Amniotic stem cell (primary cell): Measurements from ENCODE around the gene STPG2.

Experiments
- DNase-seq: peaks from one replicate; lab custom pipeline; 2025; lab: John Stamatoyannopoulos, UW

The STPG2 gene

GRCh38 chr4:98143001-98143899 is at the start of gene STPG2:
Gene STPG2 (minus strand): TSS chr4:98143476.
- DNase-seq, result peak; percentile 74

GRCh38 chr4:98185279-98185678 is 42.0 kb upstream of the STPG2 start:
- DNase-seq, result no peak

GRCh38 chr4:98181809-98182208 is 38.5 kb upstream of the STPG2 start:
- DNase-seq, result no peak

- no peak for DNase-seq
Measured at GRCh38 chr4:98179951-98180350, 36.7 kb upstream of the STPG2 start.

- DNase-seq, result no peak
Measured at GRCh38 chr4:98176531-98176930, 33.3 kb upstream of the STPG2 start.

- no peak for DNase-seq
Measured at GRCh38 chr4:98170035-98170434, 26.8 kb upstream of the STPG2 start.

- DNase-seq, result no peak
Measured at GRCh38 chr4:98166731-98167041, 23.4 kb upstream of the STPG2 start.

- no peak for DNase-seq
Measured at GRCh38 chr4:98166025-98166730, 22.9 kb upstream of the STPG2 start.

- no peak for DNase-seq
Measured at GRCh38 chr4:98162696-98163095, 19.4 kb upstream of the STPG2 start.

GRCh38 chr4:98151145-98151924 is 8.1 kb upstream of the STPG2 start:
- DNase-seq, result no peak

GRCh38 chr4:98150092-98150761 is 7.0 kb upstream of the STPG2 start:
- DNase-seq, result peak; percentile 32

GRCh38 chr4:98148856-98149255 is 5.6 kb upstream of the STPG2 start:
- no peak for DNase-seq

- DNase-seq, result no peak
Measured at GRCh38 chr4:98126141-98126540, 17.1 kb downstream of the STPG2 start.

- DNase-seq, result no peak
Measured at GRCh38 chr4:98125585-98125984, 17.7 kb downstream of the STPG2 start.

- DNase-seq, result no peak
Measured at GRCh38 chr4:98117363-98117762, 25.9 kb downstream of the STPG2 start.

GRCh38 chr4:98113012-98113411 is 30.3 kb downstream of the STPG2 start:
- DNase-seq, result no peak

GRCh38 chr4:98110929-98111328 is 32.3 kb downstream of the STPG2 start:
- DNase-seq, result no peak

GRCh38 chr4:98110214-98110613 is 33.1 kb downstream of the STPG2 start:
- DNase-seq, result no peak

- no peak for DNase-seq
Measured at GRCh38 chr4:98102660-98103059, 40.6 kb downstream of the STPG2 start.

- DNase-seq, result no peak
Measured at GRCh38 chr4:98101988-98102387, 41.3 kb downstream of the STPG2 start.

GRCh38 chr4:98098764-98099163 is 44.5 kb downstream of the STPG2 start:
- no peak for DNase-seq

GRCh38 chr4:98094118-98094517 is 49.2 kb downstream of the STPG2 start:
- no peak for DNase-seq
